ENCODE measurements around the gene DCC. TPM values are rescaled to one million over a fixed set of nuclear protein-coding genes. Genes with fewer than 3 reads are reported as not detected.

The DCC gene
- total and polyA plus RNA-seq, 2 experiments from 2014 or later: 0.53 to 0.73 TPM

DNA sequence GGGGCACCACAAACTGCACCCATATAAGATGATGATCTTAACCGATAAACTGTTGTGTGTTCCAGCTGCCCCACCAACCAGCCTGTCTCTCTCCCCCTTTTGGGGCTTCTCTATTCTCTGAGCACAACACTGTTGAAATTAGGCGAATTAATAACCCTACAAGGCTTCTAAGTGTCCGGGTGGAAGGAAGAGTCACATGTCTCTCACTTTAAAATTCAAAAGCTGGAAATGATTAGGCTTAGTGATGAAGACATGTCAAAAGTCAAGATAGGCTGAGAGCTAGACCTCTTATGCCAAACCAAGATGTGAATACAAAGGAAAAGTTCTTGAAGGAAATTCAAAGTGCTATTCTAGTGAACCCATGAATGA lies 1102.4 kb downstream of the DCC start:
- Histone ChIP-seq H3K4me2 (no peak overlapping the region), H2AFZ (no peak overlapping the region), H3K27me3 (ENCODE audit: insufficient read depth) (no peaks in the 10 kb centered on the region), H3K4me1 (ENCODE audit: insufficient read depth) (no peaks in the 10 kb centered on the region), H3F3A (replicated peaks; ENCODE audit: low read depth) (no peaks in the 10 kb centered on the region), H3K27ac (ENCODE audit: low read depth) (no peak overlapping the region), H3K79me2 (replicated peaks; ENCODE audit: insufficient read depth) (no peaks in the 10 kb centered on the region), H3K36me3 (ENCODE audit: insufficient read depth) (no peaks in the 10 kb centered on the region), H3K9me2 (ENCODE audit: insufficient read depth) (peaks cover 6% of the 10 kb centered on the region; the same call in 1 of the 2 replicates), H3K4me3 (no peak overlapping the region), H4K20me1 (replicated peaks; ENCODE audit: insufficient read depth) (no peaks in the 10 kb centered on the region)
- DNase-seq (ENCODE audit: low spot score) (no peak), ATAC-seq (no peak)
- no peak overlapping the region for H3K27ac Mint-ChIP-seq
- no peaks in the 10 kb centered on the region for H3K9me3 Mint-ChIP-seq
- no peaks in the 10 kb centered on the region for H3K27me3 Mint-ChIP-seq (ENCODE audit: insufficient read depth, low read depth, poor library complexity)
- no peak overlapping the region for H3K4me3 Mint-ChIP-seq
- no peaks in the 10 kb centered on the region for H3K36me3 Mint-ChIP-seq (ENCODE audit: low read depth)
- H3K4me1 Mint-ChIP-seq: no peaks in the 10 kb centered on the region
- TF ChIP-seq ZNF114 (CRISPR knock-in tag; IDR thresholded peaks at IDR 0.05) (no peak), CREB1 (CRISPR knock-in tag; IDR thresholded peaks at IDR 0.05; ENCODE audit: low read depth) (no peak), EZH2 (IDR thresholded peaks at IDR 0.05; ENCODE audit: low read depth, unreplicated experiment) (no peak), ZNF331 (CRISPR knock-in tag; IDR thresholded peaks at IDR 0.05; ENCODE audit: low read depth) (no peak), EZH2phosphoT487 (IDR thresholded peaks at IDR 0.05; ENCODE audit: unreplicated experiment) (no peak), NANOG (IDR thresholded peaks at IDR 0.05; ENCODE audit: borderline replicate concordance) (no peak), JUNB (IDR thresholded peaks at IDR 0.05; ENCODE audit: unreplicated experiment) (no peak)
- TF ChIP-seq, protein P1, sequence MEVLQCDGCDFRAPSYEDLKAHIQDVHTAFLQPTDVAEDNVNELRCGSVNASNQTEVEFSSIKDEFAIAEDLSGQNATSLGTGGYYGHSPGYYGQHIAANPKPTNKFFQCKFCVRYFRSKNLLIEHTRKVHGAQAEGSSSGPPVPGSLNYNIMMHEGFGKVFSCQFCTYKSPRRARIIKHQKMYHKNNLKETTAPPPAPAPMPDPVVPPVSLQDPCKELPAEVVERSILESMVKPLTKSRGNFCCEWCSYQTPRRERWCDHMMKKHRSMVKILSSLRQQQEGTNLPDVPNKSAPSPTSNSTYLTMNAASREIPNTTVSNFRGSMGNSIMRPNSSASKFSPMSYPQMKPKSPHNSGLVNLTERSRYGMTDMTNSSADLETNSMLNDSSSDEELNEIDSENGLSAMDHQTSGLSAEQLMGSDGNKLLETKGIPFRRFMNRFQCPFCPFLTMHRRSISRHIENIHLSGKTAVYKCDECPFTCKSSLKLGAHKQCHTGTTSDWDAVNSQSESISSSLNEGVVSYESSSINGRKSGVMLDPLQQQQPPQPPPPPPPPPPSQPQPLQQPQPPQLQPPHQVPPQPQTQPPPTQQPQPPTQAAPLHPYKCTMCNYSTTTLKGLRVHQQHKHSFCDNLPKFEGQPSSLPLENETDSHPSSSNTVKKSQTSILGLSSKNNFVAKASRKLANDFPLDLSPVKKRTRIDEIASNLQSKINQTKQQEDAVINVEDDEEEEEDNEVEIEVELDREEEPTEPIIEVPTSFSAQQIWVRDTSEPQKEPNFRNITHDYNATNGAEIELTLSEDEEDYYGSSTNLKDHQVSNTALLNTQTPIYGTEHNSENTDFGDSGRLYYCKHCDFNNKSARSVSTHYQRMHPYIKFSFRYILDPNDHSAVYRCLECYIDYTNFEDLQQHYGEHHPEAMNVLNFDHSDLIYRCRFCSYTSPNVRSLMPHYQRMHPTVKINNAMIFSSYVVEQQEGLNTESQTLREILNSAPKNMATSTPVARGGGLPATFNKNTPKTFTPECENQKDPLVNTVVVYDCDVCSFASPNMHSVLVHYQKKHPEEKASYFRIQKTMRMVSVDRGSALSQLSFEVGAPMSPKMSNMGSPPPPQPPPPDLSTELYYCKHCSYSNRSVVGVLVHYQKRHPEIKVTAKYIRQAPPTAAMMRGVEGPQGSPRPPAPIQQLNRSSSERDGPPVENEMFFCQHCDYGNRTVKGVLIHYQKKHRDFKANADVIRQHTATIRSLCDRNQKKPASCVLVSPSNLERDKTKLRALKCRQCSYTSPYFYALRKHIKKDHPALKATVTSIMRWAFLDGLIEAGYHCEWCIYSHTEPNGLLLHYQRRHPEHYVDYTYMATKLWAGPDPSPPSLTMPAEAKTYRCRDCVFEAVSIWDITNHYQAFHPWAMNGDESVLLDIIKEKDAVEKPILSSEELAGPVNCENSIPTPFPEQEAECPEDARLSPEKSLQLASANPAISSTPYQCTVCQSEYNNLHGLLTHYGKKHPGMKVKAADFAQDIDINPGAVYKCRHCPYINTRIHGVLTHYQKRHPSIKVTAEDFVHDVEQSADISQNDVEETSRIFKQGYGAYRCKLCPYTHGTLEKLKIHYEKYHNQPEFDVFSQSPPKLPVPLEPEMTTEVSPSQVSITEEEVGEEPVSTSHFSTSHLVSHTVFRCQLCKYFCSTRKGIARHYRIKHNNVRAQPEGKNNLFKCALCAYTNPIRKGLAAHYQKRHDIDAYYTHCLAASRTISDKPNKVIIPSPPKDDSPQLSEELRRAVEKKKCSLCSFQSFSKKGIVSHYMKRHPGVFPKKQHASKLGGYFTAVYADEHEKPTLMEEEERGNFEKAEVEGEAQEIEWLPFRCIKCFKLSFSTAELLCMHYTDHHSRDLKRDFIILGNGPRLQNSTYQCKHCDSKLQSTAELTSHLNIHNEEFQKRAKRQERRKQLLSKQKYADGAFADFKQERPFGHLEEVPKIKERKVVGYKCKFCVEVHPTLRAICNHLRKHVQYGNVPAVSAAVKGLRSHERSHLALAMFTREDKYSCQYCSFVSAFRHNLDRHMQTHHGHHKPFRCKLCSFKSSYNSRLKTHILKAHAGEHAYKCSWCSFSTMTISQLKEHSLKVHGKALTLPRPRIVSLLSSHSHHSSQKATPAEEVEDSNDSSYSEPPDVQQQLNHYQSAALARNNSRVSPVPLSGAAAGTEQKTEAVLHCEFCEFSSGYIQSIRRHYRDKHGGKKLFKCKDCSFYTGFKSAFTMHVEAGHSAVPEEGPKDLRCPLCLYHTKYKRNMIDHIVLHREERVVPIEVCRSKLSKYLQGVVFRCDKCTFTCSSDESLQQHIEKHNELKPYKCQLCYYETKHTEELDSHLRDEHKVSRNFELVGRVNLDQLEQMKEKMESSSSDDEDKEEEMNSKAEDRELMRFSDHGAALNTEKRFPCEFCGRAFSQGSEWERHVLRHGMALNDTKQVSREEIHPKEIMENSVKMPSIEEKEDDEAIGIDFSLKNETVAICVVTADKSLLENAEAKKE (CRISPR knock-in tag; IDR thresholded peaks at IDR 0.05): no peak

All from GM23338 (cell line).